Measurements from ENCODE around the gene DDR1. TPM values are rescaled to one million over a fixed set of nuclear protein-coding genes. Genes with fewer than 3 reads are reported as not detected.

DDR1 gene
- total RNA-seq, 4 donors from 2014 or later = 2.1 to 74.1 (median 30.3) TPM

- Histone ChIP-seq H3K27me3 (no peaks in the 10 kb centered on the region), H3K9me3 (no peaks in the 10 kb centered on the region), H3K27ac (no peak overlapping the region), H3K4me3 (no peak overlapping the region), H3K4me1 (peaks cover 0 to 14% of the 10 kb centered on the region in 2 donors), H3K36me3 (no peaks in the 10 kb centered on the region)
- intact Hi-C loops (cut with DNase I; ENCODE audit: low total_unique reads) = loop anchor here (5.0 to 10.0 kb wide), 3 partner anchors 53 to 205 kb away; partner anchors contain the start of genes DHX16, FLOT1 and IER3
- TF ChIP-seq POLR2A (IDR thresholded peaks at IDR 0.05) (no peak), CTCF (IDR thresholded peaks at IDR 0.05) (no peak)
- DNase-seq = no peak
Measured at GRCh38 chr6:30879684-30880427, 4.5 kb upstream of the DDR1 start.

- Histone ChIP-seq H3K4me3 (no peak overlapping the region), H3K36me3 (no peaks in the 10 kb centered on the region), H3K27me3 (no peaks in the 10 kb centered on the region), H3K9me3 (no peaks in the 10 kb centered on the region), H3K4me1 (peaks cover 0 to 22% of the 10 kb centered on the region in 2 donors), H3K27ac (peak overlapping the region in 1 of 2 donors; percentile 98)
- DNase-seq = no peak
- intact Hi-C loops (cut with DNase I; ENCODE audit: low total_unique reads) = loop anchor here (10.0 kb wide), 1 partner anchor 206 kb away; the partner anchor contains the start of gene DHX16
- TF ChIP-seq POLR2A (IDR thresholded peaks at IDR 0.05) (no peak), CTCF (IDR thresholded peaks at IDR 0.05) (no peak)
Measured at GRCh38 chr6:30880698-30881252, 3.5 kb upstream of the DDR1 start.

GRCh38 chr6:30881392-30882203 lies 2.7 kb upstream of the DDR1 start:
- peaks cover 0 to 22% of the 10 kb centered on the region in 2 donors for H3K4me1 ChIP-seq
- TF ChIP-seq POLR2A (IDR thresholded peaks at IDR 0.05) (no peak), CTCF (IDR thresholded peaks at IDR 0.05) (no peak)

GRCh38 chr6:30882204-30882758 lies 2.0 kb upstream of the DDR1 start:
- Histone ChIP-seq H3K4me3 (no peak overlapping the region), H3K36me3 (no peaks in the 10 kb centered on the region), H3K4me1 (peaks cover 0 to 22% of the 10 kb centered on the region in 2 donors), H3K27ac (peak overlapping the region; percentile 88 to 98), H3K27me3 (no peaks in the 10 kb centered on the region), H3K9me3 (no peaks in the 10 kb centered on the region)
- TF ChIP-seq POLR2A (IDR thresholded peaks at IDR 0.05) (no peak), CTCF (IDR thresholded peaks at IDR 0.05) (no peak)
- intact Hi-C loops (cut with DNase I; ENCODE audit: low total_unique reads) = loop anchor here (10.0 kb wide), 1 partner anchor 207 kb away; the partner anchor contains the start of gene DHX16
- peak in 1 of 2 donors; percentile 46 for DNase-seq

More at GRCh38 chr6:30881392-30882203, 2.7 kb upstream of the DDR1 start:
- intact Hi-C loops (cut with DNase I; ENCODE audit: low total_unique reads) = loop anchor here (10.0 kb wide), 1 partner anchor 207 kb away; the partner anchor contains the start of gene DHX16
- Histone ChIP-seq H3K27ac (peak overlapping the region; percentile 88 to 98), H3K36me3 (no peaks in the 10 kb centered on the region), H3K9me3 (no peaks in the 10 kb centered on the region), H3K27me3 (no peaks in the 10 kb centered on the region), H3K4me3 (no peak overlapping the region)
- DNase-seq = no peak

All from uterus (tissue), 4 donors.